H4 (cell line): ENCODE measurements around the gene OR52K2. TPM values are rescaled to one million over a fixed set of nuclear protein-coding genes. Genes with fewer than 3 reads are reported as not detected.
"Not testable (repeated sequence)": the region's sequence is repeated elsewhere in the genome, so short reads cannot be mapped to it uniquely, and the experiment has no call there.

ENCODE experiments used
- DNase-seq: peaks from one replicate; pipeline ENCODE4 v3.0.0-alpha.2; 2015; ENCODE audit warnings: low spot score
- total RNA-seq: library from RNA; depleted of rRNA; stranded (reverse); fragments of >200 nt; shearing (Covaris generic); gene quantifications from 2 replicates; pipeline ENCODE4 v1.2.3, GENCODE V29; 2014; rRNA removed

The OR52K2 gene
- total RNA-seq, result not detected in 2 replicates

DNA sequence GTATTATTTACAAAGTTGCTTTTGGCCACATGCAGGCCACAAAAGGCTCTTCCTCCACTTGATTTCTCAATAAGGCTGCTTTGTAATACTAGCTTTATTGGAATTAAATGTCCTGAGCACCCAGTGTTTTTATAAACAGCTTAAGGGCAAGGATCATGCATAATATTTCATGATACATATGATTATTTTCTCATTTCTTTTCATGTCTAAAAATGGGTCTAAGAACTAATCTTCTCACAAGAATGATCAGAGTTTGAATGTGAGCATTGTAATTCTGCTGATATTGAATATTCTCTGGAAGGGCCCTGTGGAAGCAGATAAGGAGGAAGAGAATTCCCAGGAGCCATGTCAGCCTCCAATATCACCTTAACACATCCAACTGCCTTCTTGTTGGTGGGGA lies at the start of gene OR52K2:
OR52K2 (plus strand) TSS at position 301 of the 400 bp plus-strand sequence; CDS start at position 346, 45 bp downstream.
- DNase-seq, result no peak

DNA sequence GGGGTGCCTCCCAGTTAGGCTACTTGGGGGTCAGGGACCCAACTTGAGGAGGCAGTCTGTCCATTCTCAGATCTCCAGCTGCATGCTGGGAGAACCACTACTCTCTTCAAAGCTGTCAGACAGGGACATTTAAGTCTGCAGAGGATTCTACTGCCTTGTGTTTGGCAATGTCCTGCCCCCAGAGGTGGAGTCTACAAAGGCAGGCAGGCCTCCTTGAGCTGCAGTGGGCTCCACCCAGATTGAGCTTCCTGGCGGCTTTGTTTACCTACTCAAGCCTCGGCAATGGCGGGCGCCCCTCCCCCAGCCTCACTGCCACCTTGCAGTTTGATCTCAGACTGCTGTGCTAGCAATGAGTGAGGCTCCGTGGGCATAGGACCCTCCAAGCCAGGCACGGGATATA lies 42.9 kb upstream of the OR52K2 start:
- not testable (repeated sequence) for DNase-seq

DNA sequence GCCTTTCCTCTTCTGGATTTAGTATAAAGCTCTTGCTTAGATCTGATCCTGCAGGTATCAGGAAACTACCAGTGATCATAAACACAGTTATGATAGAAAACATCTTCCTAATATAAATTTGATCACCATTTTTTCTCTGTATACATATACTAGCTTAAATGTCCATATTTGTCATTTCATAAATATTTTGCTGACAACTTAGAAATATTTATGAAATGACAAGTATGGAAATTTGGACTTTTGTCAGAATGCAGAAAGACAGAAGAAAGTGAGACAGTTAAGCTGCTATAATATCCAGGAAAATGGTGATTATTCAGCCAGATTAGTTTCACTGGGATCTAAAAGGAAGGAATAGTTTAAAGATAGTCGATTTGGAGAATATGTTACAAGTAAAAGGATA lies 32.8 kb upstream of the OR52K2 start:
- DNase-seq, result no peak

DNA sequence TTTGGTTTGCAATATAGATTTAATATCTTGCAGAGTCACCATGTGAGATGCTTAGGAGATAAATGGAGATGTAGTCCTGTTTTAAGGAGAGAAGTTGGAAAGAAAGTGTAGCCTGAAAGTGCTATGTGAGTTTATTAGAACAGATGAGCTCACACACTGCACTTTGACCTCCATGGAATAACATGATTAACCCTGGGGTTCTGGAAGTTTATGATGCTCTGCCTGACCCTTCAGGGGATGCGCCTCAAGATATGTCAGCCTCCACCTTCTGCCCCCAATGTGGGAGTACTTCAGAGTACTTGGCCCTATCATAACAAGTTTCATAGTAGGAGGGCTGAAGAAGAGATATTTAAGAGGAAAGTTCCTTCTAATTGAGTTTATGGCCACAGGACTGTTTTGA lies 32.3 kb upstream of the OR52K2 start:
- DNase-seq, result no peak

DNA sequence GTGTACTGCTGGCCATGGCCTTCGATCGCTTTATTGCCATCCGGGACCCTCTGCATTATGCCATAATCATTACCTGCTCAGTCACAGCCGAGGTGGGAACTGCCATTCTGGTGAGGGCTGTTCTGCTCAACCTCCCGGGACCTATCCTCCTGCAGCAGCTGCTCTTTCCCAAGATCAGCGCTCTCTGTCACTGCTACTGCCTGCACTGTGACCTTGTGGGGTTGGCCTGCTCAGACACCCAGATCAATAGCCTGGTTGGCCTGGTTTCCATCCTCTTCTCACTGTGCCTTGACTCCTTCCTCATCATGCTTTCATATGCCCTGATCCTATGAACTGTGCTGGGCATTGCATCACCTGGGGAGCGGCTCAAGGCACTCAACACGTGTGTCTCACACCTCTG lies 30.7 kb upstream of the OR52K2 start:
- DNase-seq, result no peak

DNA sequence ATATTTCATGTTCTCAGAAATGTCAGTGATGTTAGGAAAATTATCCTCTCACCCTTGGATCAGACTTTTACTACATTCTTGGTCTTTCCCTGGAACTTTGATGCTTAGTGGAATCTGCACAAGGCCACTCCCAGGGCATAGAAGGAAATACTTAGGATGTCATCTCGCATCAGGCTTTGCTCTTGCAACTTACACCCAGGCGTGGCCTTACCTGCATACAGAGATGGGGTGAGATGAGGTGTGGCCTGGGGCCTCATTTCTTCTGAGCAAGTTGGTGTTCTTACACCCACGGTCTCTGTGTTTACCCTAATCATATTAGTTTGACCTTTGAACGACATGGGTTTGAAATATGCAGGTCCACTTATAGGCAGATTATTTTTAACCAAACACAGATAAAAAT lies 19.0 kb upstream of the OR52K2 start:
- DNase-seq, result no peak

DNA sequence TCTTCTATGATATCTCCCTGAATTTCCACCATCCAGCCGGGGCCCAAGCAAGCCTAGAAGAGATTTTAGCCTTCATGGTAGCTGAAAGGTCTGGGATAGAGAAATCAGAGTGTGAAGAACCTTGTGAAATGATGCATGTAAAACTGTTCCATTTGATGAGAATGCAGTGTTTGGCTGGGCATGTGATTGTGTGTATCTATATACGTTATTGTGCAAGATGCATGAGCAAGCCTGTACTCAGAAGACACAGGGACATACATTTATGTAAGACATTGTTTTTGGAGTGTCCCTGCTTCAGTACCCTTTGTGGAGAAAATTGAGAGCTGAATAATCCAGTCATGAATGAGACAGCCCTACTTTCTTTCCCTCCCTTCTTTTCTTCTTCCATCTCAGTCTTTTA lies 15.2 kb upstream of the OR52K2 start:
- no peak for DNase-seq

DNA sequence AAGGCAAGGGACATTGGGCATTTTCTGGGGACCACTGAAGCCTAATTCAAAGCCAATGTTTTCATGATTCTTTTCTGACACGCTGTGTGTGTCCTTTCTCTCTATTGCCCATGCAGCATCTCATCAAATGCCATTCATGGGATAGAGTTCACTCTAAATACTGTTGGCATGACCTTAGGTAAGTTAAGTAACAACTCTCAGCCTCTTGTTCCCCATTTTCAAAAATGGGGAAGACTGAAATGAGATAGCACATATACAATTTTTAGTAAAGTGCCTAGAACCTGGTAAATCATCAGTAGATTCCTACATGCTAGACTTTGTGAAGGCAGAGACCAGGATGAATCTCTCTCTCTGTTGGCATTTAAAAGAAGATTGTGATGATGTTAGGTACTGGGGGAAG lies 12.7 kb upstream of the OR52K2 start:
- no peak for DNase-seq

DNA sequence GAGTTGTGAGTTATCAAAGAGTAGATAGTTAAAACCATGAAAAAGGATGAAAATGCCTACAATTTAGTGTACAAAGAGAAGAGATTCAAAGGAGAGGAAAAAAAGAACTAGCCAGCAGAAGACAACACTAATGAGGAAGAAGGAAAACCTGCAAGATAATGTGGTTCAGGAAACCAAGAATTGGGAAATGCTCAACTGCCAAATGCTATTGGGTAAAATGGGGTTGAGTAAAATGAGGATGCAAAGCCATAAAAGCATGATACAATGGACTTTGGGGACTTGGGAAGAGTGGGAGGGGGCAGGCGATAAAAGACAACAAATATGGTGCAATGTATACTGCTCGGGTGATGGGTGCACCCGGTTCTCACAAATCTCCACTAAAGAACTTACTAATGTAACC lies 7.6 kb upstream of the OR52K2 start:
- DNase-seq, result no peak

DNA sequence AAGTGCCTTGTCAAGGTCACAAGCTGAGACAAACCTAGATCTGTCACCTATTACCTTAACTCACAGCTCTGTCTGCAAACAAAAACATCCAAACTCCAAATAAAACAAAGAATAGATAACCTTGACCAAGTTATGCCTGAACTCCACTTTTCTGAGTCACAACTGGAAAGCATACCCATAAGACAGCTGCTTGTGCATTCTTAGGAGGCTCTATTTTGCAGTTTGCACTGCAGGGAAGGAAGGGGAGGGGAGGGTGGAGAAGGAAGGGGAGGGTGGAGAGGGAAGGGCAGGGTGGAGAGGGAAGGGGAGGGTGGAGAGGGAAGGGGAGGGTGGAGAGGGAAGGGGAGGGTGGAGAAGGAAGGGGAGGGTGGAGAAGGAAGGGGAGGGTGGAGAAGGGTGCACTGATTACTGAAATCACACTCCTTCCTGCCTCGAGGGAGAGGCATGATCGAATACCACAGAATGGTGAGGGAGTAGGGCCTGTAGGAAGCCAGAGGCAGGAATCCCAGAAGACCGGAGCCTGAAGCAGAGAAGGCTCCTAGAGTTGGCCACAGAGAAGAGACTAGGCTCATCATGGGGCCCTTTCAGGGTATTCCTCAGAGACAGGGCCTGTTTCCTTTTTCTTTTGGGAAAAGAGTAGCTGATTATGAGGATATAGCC lies 5.7 kb upstream of the OR52K2 start:
- DNase-seq, result no peak

DNA sequence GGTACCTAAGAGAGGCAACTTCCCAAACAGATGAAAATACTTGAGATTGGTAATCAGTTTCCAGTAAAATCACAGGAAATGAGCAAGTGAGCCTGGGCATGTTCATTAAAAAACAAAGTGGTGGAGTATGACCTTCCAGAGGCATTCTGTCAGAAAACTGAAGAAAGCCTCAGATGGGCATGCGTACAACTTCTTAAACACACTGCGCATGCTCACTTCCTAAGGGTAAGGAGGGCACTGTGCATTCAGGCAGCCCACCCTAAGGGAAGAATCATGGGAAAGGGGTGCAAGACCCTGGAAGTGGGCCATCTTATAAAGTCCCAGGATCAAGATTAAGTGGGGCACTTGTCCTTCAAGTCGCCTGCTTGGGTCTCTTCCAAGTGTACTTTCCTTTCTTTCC lies 4.0 kb downstream of the OR52K2 start:
- DNase-seq, result no peak

DNA sequence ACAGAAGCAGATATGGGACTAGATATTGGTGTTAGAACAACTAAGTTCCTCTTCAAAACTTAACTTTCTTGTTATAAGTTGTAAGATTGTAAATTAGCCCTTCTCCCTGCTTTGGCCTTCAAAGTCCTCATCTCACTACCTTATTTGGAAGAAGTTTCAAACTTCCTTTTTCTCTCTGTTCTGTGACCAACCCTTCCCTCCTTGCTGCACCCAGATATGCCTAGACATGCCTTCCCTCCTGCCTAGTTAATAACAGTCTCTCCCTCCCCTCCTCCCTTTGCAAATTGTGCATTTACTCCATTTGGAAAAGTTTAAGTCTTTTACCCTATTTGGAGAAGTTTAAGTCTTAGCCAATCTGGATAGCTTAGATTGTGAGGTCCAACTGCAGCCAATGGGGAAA lies 4.9 kb downstream of the OR52K2 start:
- DNase-seq, result no peak

DNA sequence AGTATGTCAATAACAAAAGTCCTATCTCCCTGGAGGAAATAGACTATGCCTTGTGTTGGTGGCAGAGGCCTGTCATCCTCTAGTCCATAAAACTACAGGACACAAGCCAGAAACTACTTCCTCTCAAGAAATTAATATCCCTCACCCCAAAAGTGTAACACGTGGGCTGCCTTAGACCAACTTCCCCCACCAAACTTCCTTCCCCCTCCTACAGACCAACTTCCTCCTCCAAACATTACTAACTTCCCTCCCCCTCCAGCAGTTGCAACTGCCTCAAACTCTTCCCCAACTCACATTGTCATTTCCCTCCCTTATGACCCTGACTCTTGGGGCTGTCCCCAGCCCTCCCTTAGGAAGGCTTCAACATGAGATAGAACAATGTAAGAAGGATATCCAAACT lies 6.3 kb downstream of the OR52K2 start:
- no peak for DNase-seq

DNA sequence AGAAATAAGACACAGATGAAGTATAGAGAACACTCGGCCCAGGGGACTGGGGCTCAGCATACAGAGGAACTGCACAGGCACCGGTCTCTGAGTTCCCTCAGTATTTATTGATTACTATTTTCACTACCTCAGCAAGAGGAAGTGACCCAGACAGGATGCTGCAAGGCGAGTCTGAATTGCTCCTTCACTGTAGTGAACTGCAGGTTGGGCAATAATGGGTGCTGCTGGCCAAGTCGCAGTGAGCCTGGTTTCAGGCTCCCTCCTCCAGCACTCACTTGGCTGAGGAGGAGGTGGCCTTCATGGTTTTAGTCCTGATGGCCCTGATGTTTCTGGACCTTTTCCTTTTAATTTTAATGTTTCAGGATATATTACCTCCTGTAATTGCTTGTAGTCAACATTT lies 10.4 kb downstream of the OR52K2 start:
- DNase-seq, result no peak

DNA sequence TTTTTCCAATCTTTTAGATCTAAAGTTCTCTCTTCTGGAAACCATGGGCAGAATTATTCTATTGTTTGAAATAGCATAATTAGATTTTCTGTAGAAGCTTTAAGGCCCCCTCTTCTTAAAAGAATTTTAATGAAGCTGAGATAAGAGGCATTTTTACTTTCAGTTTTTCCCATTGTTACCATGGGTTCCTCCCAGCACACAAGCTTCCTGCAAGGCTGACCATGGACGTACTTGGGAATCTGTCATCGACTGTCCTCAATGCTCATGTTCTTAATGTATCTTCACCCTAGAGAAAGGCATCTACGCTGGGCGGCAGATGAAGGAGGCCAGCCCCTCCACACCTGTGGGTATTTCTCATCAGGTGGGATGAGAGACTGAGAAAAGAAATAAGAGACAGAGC lies 11.1 kb downstream of the OR52K2 start:
- DNase-seq, result no peak

DNA sequence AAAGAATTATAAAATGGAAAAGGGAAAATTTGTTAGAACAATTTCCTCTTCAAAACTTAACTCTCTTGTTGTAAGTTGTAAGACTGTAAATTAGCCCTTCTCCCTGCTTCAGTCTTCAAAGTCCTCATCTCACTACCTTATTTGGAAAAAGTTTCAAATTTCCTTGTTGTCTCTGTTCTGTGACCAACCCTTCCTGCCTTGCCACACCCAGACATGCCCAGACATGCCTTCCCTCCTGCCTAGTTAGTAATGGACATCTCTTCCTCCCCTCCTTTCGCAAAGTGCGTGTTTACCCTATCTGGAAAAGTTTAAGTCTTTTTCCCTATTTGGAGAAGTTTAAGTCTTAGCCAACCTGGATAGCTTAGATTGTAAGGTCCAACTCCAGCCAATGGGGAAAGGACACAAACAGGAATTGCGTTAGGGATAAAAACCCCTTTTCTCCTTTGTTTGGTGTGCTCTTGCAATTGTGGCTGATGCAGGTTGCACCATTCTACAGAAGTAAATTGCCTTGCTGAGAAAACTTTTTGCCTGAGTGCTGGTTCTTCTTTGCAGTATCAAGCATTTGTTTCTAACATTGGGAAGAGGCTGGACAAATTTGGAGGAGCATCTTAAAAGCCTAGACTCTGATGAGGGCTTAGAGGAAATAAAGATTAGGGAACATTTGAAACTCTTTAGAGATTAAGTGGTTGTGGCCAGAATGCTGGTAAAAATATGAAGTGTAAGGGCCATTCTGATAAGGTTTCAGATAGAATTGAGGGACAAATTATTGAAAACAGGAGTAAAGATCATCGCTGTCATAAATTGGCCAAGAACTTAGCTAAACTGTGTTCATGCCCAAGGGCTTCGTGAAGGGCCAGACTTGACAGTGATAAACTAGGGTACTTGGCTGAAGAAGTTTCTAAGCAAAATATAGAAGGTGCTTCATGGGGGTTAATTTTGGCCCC lies 15.4 kb downstream of the OR52K2 start:
- no peak for DNase-seq

DNA sequence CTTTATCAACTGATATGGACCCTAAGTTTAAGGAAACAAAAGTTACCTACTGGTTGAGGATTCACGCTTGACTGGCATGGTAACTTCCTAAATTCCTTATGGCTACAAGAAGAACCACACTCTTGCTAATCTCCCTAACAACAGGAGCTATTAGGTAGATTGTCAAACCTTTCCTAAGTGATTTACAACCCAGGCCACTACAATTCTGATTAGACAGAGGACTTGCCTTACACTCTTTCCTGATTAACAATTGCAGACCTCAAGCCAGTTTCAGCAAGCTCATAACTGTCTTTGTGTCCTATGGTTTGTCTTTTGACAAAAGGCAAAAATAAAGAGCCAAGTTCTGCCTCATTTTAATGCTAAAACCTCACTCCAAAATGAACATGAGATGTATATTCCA lies 16.3 kb downstream of the OR52K2 start:
- no peak for DNase-seq

DNA sequence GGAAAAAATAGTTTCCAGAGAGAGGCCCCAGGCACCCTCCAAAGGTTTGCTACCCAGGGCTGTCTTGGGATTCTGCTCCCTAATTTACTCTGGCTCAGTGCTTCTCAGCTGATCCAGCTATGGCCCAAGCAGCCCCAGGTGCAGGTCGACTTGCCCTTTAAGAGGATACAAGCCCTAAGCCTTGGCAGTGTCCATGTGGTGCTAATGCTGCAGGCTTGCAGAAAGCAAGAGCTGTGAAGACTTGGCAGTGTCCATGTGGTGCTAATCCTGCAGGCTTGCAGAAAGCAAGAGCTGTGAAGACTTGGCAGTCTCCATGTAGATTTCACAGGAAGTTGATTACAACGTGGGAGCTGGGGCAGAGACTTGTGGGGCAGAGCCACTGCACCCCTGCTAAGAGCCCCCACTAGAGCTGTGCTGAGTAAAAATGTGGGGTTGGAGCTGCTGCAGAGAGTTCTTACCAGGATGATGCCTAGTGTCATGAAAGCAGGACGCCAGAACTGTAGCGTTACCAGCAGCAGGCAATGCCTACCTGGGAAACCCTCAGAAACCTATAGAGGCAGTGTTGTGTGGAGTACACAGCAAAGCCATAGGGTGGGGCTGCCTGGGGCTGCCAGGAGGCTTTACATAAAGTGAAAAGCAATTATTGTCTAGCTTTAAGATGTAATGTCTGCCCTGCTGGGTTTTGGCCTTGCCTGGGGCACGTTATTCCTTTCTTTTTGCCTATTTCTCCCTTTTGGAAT lies 17.2 kb downstream of the OR52K2 start:
- DNase-seq, result no peak

DNA sequence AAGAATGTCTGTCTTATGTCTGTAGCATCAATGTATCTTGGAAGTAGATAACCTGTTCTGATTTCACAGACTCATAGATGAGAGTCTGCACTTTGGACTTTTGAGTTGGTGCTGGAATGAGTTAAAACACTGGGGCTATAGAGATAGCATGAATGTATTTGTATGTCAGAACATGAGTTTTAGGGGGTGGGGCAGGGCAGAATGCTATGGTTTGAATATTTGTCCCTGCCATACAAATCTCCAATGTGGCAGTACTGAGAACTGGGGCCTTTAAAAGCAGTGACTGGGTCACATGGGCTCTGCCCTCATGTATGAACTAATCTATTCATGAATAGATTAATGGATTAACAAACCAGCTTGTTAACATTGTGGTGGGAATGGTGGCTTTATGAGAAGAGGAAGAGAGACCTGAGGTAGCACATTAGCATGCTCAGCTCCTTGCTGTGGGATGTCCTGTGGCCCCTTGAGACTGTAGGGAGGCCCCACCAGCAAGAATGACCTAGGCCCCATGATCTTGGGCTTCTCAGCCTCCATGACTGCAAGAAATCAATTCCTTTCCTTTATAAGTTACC lies 17.9 kb downstream of the OR52K2 start:
- no peak for DNase-seq

DNA sequence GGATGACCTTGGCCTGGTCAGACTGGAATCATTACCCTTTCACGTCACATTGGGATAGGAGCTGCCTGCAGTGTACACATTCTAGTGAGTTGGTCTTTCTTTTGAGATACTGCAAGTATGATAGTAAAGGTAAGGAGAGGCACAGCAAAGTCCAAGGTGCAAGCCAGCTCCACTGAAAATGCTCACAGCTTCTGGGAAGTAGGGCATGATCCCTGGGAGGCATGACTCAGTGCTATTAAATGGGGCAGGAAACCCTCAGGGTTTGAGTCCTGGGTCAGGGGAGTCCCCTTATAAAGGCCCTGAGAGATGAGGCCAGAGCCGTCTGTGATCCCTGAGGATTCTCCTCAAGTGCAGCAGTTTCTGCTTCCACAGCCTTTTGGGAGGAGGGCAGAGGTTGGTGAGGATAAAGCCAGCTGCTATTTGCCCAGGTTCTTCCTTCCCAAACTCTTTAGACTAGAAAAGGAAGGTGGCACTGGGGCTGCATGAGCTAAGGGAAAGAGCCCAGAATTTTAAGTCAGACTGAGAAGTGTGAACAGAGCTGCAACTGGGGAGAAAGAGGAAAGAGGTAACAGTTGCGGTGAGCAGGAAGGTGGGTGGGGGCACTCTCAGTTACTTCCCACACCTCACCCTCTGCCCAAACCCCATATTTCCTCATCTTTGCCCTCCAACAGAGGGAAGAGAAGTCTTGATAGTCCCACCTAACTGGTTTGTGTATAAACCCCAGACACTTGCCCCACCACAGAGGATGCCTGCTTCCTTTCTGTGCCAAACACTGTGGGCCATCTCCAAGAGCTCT lies 18.9 kb downstream of the OR52K2 start:
- no peak for DNase-seq

DNA sequence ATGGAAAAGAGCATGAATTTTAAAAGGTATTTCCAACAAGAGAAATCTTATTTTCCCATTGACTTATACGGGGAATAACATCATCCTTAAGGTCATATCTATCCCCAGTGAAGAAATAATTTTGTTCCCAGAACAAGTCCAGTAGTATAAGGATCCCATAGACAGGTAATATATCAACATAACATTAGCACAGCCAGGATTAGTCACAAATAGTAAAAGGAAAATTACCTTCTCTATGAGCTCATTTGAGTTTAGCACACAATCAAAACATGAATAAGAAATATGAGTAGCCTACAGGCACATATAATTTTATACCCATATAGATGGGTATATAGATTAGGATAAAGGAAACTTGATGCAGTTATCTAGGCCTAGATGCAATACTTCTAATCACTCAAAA lies 30.5 kb downstream of the OR52K2 start:
- no peak for DNase-seq
